ENCODE data around the gene PRPF31. TPM values are rescaled to one million over a fixed set of nuclear protein-coding genes. Genes with fewer than 3 reads are reported as not detected.

PRPF31 gene
- total RNA-seq, 1 experiment from 2014 or later = 59.7 TPM

DNA sequence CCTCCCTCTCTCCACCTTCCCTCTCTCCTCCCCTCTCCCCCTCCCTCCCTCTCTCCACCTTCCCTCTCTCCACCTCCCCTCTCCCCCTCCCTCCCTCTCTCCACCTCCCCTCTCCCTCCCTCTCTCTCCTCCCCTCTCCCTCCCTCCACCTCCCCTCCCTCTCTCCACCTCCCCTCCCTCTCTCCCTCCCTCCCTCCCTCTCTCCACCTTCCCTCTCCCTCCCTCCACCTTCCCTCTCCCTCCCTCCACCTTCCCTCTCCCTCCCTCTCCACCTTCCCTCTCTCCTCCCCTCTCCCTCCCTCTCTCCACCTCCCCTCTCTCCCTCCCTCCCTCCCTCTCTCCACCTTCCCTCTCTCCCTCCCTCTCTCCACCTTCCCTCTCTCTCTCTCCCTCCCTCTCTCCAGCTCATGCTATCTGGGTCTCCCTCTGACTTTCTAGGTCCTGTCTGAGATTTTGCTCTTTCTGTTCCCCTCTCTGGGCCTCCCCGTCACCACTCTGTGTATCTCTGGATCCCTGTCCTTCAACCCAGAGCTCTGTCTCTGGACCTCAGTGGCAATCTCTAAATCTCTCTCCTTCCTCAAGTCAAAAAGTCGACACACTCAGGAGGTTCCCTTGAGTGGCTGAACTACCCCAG lies 18.5 kb downstream of the PRPF31 start:
- Mint-ChIP-seq H3K27me3 (ENCODE audit: insufficient read depth, unreplicated experiment) (no peaks in the 10 kb centered on the region), H3K9me3 (ENCODE audit: unreplicated experiment) (no peaks in the 10 kb centered on the region), H3K4me3 (ENCODE audit: unreplicated experiment) (no peak overlapping the region), H3K4me1 (ENCODE audit: insufficient read depth, unreplicated experiment) (peaks cover 11% of the 10 kb centered on the region), H3K36me3 (ENCODE audit: insufficient read depth, unreplicated experiment) (peaks cover 15% of the 10 kb centered on the region), H3K27ac (ENCODE audit: low read depth, unreplicated experiment) (no peak overlapping the region)
- no peak for DNase-seq (ENCODE audit: unreplicated experiment)
- ChIA-PET POLR2A (interaction anchor here (0.5 to 0.6 kb wide), 3 partner anchors 19 to 66 kb away, joined by 3 read pairs; no protein-coding TSS in a partner anchor), CTCF (no interaction called here)
- intact Hi-C loops (cut with micrococcal nuclease) = no loop called here
- TF ChIP-seq, protein P1, sequence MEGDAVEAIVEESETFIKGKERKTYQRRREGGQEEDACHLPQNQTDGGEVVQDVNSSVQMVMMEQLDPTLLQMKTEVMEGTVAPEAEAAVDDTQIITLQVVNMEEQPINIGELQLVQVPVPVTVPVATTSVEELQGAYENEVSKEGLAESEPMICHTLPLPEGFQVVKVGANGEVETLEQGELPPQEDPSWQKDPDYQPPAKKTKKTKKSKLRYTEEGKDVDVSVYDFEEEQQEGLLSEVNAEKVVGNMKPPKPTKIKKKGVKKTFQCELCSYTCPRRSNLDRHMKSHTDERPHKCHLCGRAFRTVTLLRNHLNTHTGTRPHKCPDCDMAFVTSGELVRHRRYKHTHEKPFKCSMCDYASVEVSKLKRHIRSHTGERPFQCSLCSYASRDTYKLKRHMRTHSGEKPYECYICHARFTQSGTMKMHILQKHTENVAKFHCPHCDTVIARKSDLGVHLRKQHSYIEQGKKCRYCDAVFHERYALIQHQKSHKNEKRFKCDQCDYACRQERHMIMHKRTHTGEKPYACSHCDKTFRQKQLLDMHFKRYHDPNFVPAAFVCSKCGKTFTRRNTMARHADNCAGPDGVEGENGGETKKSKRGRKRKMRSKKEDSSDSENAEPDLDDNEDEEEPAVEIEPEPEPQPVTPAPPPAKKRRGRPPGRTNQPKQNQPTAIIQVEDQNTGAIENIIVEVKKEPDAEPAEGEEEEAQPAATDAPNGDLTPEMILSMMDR (IDR thresholded peaks at IDR 0.05; ENCODE audit: unreplicated experiment) = no peak
- BruUV-seq (replicated peaks) = no TSS peak

DNA sequence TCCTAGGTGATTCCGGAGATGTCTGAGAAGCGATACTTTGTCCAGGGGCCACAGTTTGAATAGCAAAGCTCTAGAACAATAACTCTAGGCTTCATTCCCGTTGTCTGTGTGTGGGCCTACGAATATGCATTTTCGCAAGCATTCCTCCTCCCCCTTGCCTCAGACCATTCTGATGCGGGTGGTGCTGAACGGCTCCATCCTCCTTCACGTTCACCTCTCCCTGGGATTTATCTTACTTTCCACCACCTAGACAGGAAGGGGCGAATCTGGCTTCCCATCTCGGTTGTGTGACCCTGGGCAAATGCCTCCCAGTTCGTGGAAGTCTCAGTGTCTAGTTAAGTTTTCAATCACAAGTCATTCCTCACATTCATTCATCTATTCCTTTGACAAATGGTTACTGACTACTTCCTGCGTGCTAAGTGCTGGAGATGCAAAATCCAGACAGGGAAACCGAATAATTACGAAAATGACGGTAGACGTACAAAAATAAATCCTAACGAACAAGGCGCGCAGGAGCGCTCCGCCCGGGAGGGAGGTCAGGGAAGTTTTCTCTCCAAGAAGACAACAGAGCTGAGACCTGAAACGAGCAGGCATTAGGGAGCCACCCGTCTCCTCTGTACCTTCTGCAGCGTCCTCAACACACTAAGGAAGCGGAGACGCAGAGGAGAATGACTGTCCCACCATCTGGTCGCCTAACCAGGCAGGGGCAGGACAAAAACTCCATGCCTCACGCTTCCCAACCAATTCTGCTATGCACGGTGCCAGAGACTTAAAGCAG lies 20.7 kb downstream of the PRPF31 start:
- ChIA-PET POLR2A (interaction anchor here (0.6 to 5.7 kb wide), 21 partner anchors 9 to 980 kb away, joined by 3 to 110 read pairs (median 4); partner anchors contain the start of genes LENG1, MBOAT7, MYADM and PRPF31), CTCF (interaction anchor here (0.6 to 1.4 kb wide), 4 partner anchors 22 to 1125 kb away, joined by 3 to 4 read pairs (median 3); no protein-coding TSS in a partner anchor)
- Mint-ChIP-seq H3K4me1 (ENCODE audit: insufficient read depth, unreplicated experiment) (peaks cover 25% of the 10 kb centered on the region), H3K4me3 (ENCODE audit: unreplicated experiment) (peak overlapping the region; percentile 79), H3K9me3 (ENCODE audit: unreplicated experiment) (no peaks in the 10 kb centered on the region), H3K27ac (ENCODE audit: low read depth, unreplicated experiment) (peak overlapping the region; percentile 71), H3K36me3 (ENCODE audit: insufficient read depth, unreplicated experiment) (peaks cover 7% of the 10 kb centered on the region), H3K27me3 (ENCODE audit: insufficient read depth, unreplicated experiment) (no peaks in the 10 kb centered on the region)
- DNase-seq (ENCODE audit: unreplicated experiment) = no peak
- TF ChIP-seq, protein P1 (IDR thresholded peaks at IDR 0.05; ENCODE audit: unreplicated experiment) = no peak
- TSS peak; percentile 76 for BruUV-seq (replicated peaks)
- intact Hi-C loops (cut with micrococcal nuclease) = loop anchor here (2.0 kb wide), 3 partner anchors 23 to 267 kb away; partner anchors contain the start of genes LENG1 and MBOAT7

DNA sequence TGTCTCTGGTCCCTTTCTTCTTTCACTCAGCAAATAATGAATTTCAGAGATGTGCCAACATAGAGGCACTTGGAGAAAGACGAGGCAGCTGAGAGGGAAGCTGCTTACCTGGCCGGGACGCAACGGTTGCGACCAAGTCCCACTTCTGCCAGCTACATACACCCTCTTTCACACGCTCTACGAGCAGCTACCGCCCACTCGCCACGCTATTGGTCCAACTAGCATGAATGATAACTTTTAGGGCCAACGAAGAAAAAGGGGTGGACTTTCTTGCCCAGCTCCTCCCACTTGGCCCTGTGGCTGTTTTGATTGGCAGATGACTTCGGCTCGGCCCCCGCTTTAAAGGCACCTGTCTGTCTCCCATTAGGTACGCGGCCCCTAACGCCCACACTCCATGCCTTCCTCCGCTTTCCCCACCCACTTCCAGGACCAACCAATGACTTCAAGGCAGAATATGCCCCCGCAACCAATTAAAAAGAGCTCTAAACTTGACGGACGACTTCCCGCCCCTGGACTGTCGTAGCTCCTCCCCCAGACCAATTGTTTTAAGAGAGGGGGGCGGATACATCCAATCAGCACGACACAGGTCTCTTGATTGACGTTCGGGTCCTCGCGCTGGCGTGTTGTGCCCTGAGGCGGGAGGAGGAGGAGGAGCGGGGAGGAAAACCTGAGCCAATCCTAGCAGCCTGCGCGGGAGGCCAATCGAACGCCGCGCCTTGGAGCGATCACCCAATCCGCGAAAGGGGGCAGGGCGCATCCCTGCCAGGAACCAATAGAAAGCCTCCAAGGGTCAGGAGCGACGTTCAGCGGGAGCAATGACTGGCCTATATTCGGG lies 21.5 kb downstream of the PRPF31 start:
- POLR2A ChIA-PET = interaction anchor here (0.6 to 5.7 kb wide), 29 partner anchors 10 to 1954 kb away, joined by 3 to 110 read pairs (median 4); partner anchors contain the start of genes LENG1, LENG8, MBOAT7 and MYADM
- H3K36me3 Mint-ChIP-seq (ENCODE audit: insufficient read depth, unreplicated experiment) = peaks cover 7% of the 10 kb centered on the region
- no TSS peak for BruUV-seq (replicated peaks)

More for the DNA sequence above, 21.5 kb downstream of the PRPF31 start:
- peak; percentile 100 for DNase-seq (ENCODE audit: unreplicated experiment)
- H3K27ac Mint-ChIP-seq (ENCODE audit: low read depth, unreplicated experiment) = peak overlapping the region; percentile 92
- intact Hi-C loops (cut with micrococcal nuclease) = loop anchor here (2.0 kb wide), 3 partner anchors 22 to 268 kb away; partner anchors contain the start of genes LENG1 and MBOAT7
- H3K4me1 Mint-ChIP-seq (ENCODE audit: insufficient read depth, unreplicated experiment) = peaks cover 25% of the 10 kb centered on the region
- H3K4me3 Mint-ChIP-seq (ENCODE audit: unreplicated experiment) = peak overlapping the region; percentile 79
- no peaks in the 10 kb centered on the region for H3K27me3 Mint-ChIP-seq (ENCODE audit: insufficient read depth, unreplicated experiment)
- TF ChIP-seq, protein P1 (IDR thresholded peaks at IDR 0.05; ENCODE audit: unreplicated experiment) = no peak
- no peaks in the 10 kb centered on the region for H3K9me3 Mint-ChIP-seq (ENCODE audit: unreplicated experiment)
- CTCF ChIA-PET = interaction anchor here (0.5 to 2.0 kb wide), 8 partner anchors 22 to 296 kb away, joined by 3 to 7 read pairs (median 3); partner anchors contain the start of gene LENG1
